Esophagus squamous epithelium (tissue), 4 donors: Measurements from ENCODE around the gene ALG1.
"Not testable (repeated sequence)": the region's sequence is repeated elsewhere in the genome, so short reads cannot be mapped to it uniquely, and the experiment has no call there.

Experiments used
- POLR2A ChIP-seq, 4 donors: fragments of 450-650 bp; IDR thresholded peaks; one replicate each; pipeline ENCODE4 v1.6.1; 2017; ENCODE audit warnings: antibody characterized with exemption in 4 of 4, mild to moderate bottlenecking in 4 of 4, moderate library complexity in 3 of 4
- TF ChIP-seq, protein P1 (sequence below), 6 experiments: fragments of 450-650 bp in 4 of 6; fragments of 200-600 bp in 2 of 6; sonication (generic) in 2 of 6; IDR thresholded peaks; one replicate each; pipeline ENCODE4 v1.5.1; 2016 to 2019; ENCODE audit warnings: antibody characterized with exemption in 6 of 6, mild to moderate bottlenecking in 4 of 6, moderate library complexity in 4 of 6

DNA sequence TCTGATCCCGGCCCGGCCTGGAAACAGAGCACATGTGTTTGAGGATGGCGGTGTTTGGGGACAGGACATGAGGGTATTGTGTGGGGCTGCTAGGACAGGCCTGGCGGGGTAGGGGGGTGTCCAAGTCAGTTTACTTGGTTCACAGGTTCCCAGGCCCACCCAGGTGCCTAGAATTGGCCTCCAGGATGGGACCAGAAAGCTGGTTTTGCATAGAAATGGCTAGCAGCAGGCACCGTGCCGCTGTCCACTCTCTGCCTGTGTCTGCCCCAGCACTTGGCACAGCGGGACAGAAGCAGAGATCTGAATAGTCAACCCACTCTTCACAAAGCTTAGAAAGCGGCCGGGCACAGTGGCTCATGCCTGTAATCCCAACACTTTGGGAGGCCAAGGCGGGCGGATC lies 14.1 kb downstream of the ALG1 start:
- TF ChIP-seq POLR2A (IDR thresholded peaks at IDR 0.05): not testable (repeated sequence)
- TF ChIP-seq, protein P1, sequence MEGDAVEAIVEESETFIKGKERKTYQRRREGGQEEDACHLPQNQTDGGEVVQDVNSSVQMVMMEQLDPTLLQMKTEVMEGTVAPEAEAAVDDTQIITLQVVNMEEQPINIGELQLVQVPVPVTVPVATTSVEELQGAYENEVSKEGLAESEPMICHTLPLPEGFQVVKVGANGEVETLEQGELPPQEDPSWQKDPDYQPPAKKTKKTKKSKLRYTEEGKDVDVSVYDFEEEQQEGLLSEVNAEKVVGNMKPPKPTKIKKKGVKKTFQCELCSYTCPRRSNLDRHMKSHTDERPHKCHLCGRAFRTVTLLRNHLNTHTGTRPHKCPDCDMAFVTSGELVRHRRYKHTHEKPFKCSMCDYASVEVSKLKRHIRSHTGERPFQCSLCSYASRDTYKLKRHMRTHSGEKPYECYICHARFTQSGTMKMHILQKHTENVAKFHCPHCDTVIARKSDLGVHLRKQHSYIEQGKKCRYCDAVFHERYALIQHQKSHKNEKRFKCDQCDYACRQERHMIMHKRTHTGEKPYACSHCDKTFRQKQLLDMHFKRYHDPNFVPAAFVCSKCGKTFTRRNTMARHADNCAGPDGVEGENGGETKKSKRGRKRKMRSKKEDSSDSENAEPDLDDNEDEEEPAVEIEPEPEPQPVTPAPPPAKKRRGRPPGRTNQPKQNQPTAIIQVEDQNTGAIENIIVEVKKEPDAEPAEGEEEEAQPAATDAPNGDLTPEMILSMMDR (IDR thresholded peaks at IDR 0.05): not testable (repeated sequence)
